Mucosa of rectum (tissue), 2 donors: Measurements from ENCODE around the gene TACR2.

Experiments used
- H3K27ac ChIP-seq, 2 donors: one replicate each; pipeline ENCODE4 v1.7.0; 2013; ENCODE audit warnings: inconsistent platforms in 2 of 2, low read depth in 2 of 2, low read length in 2 of 2
- H3K27me3 ChIP-seq, 2 donors: one replicate each; pipeline ENCODE4 v1.7.0; 2013; ENCODE audit warnings: low read length in 2 of 2; ENCODE audit not compliant: control insufficient read depth in 2 of 2, insufficient read depth in 2 of 2
- H3K36me3 ChIP-seq, 2 donors: one replicate each; pipeline ENCODE4 v1.7.0; 2013; ENCODE audit warnings: low read length in 2 of 2; ENCODE audit not compliant: control insufficient read depth in 2 of 2, insufficient read depth in 2 of 2
- H3K4me1 ChIP-seq, 2 donors: one replicate each; pipeline ENCODE4 v1.7.0; 2013; ENCODE audit warnings: low read length in 2 of 2, mild to moderate bottlenecking in 1 of 2; ENCODE audit not compliant: control insufficient read depth in 2 of 2, insufficient read depth in 2 of 2
- H3K4me3 ChIP-seq, 2 donors: one replicate each; pipeline ENCODE4 v1.7.0; 2013; ENCODE audit warnings: low read length in 2 of 2
- H3K9ac ChIP-seq, 2 donors: one replicate each; pipeline ENCODE4 v1.7.0; 2013; ENCODE audit warnings: low read length in 2 of 2, low read depth in 1 of 2, mild to moderate bottlenecking in 1 of 2
- H3K9me3 ChIP-seq, 2 donors: one replicate each; pipeline ENCODE4 v1.7.0; 2013; ENCODE audit warnings: low read length in 2 of 2; ENCODE audit not compliant: control insufficient read depth in 2 of 2
- donor health status: healthy.
- donor health status: Normal muscosa, but diverticular disease.

TACR2 gene

DNA sequence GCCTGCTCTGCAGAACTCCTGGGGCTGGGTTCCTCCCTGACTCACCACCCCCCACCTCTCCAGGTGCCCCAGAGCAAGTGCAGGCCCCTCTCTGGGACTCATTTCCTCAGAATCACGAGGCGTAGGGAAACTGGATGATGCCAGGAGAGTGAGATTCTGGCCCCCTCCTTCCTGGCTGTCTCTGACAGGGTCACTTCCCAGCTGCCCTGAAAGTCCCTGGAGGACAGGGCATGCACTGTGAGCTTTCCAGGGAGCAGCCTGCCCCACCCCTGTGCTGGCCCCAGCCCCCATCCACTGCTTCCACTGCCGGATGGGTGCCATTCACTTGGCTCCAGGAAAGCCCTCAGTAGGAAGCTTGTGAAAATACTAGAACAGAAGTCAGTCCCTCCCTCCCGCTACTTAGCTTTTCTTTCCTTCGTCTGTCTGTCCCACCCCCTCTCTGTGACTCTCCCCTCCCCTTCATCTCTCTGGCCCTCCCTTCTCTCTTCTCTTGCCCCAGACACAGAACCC is 10.4 kb downstream of the TACR2 start:
- peaks cover 7 to 9% of the 10 kb centered on the region in 2 donors for H3K4me1 ChIP-seq
- no peaks in the 10 kb centered on the region for H3K9me3 ChIP-seq
- peak overlapping the region in 1 of 2 donors; percentile 16 for H3K9ac ChIP-seq
- H3K36me3 ChIP-seq = peaks cover 1 to 8% of the 10 kb centered on the region in 2 donors
- H3K27me3 ChIP-seq = no peaks in the 10 kb centered on the region
- peak overlapping the region; percentile 8 to 9 for H3K27ac ChIP-seq
- H3K4me3 ChIP-seq = no peak overlapping the region

DNA sequence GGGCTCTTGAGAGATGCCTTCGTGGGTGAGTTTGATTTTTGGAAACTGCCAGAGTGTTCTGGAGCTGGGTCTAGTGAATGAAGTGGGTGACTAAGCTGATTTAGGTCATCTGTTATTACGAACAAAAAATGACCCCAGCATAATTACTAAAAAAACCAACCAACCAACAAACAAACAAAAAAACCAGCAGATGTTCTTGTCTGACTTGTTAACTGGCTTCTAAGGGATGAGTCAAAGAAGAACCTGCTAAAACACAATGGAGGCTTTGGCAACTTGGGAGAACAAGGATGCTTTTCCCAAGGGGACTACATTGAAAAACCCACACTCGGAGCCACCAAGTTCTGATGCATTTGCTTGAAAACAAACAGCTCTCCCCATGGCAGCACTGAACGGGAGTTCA is 11.5 kb downstream of the TACR2 start:
- no peak overlapping the region for H3K27ac ChIP-seq
- H3K27me3 ChIP-seq = no peaks in the 10 kb centered on the region
- H3K4me1 ChIP-seq = peaks cover 7 to 9% of the 10 kb centered on the region in 2 donors
- H3K4me3 ChIP-seq = no peak overlapping the region
- peaks cover 10 to 14% of the 10 kb centered on the region in 2 donors for H3K36me3 ChIP-seq
- H3K9me3 ChIP-seq = no peaks in the 10 kb centered on the region
- no peak overlapping the region for H3K9ac ChIP-seq

DNA sequence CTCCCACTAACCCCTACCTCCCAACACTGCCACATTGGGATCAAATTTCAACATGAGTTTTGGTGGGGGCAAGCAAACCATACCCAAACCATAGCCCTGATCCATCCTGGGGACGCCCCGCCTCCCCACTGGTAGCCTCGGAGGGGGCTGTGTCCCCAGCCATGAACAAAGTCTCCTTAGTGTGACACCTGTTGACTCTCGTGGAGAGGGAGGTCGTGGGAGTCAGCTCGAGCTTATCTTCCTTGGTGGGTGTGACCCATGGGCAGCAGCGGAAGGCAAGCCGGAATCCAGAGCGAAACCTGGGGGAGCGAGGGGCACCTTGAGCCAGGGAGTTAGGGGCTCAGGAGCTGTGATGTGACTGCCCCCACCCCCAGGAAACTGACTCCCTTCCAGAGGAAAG is 11.9 kb downstream of the TACR2 start:
- Histone ChIP-seq H3K9ac (no peak overlapping the region), H3K9me3 (no peaks in the 10 kb centered on the region), H3K4me3 (no peak overlapping the region), H3K27ac (no peak overlapping the region), H3K36me3 (peaks cover 12 to 16% of the 10 kb centered on the region in 2 donors), H3K4me1 (peaks cover 7 to 9% of the 10 kb centered on the region in 2 donors), H3K27me3 (no peaks in the 10 kb centered on the region)

DNA sequence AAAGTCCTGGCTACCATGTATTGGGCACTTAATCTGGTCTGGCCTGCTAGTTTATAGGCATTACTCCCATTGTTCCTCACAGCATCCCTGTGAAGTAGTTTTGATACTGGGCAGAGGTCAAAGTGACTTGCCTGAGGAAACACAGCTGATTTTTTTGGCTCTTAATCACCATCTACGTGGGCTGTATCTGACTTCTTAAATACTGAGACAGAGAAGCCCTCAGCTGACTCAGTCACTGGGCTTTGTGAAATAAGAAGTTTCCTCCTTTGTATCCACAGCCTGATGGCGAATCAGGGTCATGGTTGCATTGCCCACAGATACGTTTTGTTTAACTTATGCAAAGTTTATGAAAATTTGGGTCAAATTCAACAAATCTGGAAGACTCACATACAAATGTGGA is 13.2 kb downstream of the TACR2 start:
- no peaks in the 10 kb centered on the region for H3K27me3 ChIP-seq
- no peak overlapping the region for H3K9ac ChIP-seq
- H3K4me1 ChIP-seq = peaks cover 3% of the 10 kb centered on the region in 2 donors
- H3K4me3 ChIP-seq = no peak overlapping the region
- no peaks in the 10 kb centered on the region for H3K9me3 ChIP-seq
- H3K27ac ChIP-seq = no peak overlapping the region
- H3K36me3 ChIP-seq = peaks cover 22 to 25% of the 10 kb centered on the region in 2 donors

DNA sequence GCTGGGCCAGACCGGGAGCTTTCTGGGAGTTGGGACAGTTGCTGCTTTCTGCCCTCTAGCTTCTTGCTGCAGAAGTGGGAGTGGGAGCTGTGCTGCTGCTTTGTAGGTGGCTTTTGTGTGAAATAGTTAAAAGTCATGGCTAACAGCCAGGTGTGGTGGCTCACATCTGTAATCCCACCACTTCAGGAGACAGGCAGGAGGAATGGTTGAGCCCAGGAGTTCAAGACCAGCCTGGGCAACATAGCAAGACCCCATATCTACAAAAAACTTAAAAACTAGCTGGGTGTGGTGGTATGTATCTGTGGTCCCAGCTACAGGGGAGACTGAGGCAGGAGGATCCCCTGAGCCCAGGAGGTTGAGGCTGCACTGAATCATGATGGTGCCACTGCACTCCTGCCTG is 13.7 kb downstream of the TACR2 start:
- Histone ChIP-seq H3K4me1 (peaks cover 1 to 3% of the 10 kb centered on the region in 2 donors), H3K9ac (no peak overlapping the region), H3K9me3 (no peaks in the 10 kb centered on the region), H3K27ac (no peak overlapping the region), H3K36me3 (peaks cover 26 to 29% of the 10 kb centered on the region in 2 donors), H3K27me3 (no peaks in the 10 kb centered on the region), H3K4me3 (no peak overlapping the region)

DNA sequence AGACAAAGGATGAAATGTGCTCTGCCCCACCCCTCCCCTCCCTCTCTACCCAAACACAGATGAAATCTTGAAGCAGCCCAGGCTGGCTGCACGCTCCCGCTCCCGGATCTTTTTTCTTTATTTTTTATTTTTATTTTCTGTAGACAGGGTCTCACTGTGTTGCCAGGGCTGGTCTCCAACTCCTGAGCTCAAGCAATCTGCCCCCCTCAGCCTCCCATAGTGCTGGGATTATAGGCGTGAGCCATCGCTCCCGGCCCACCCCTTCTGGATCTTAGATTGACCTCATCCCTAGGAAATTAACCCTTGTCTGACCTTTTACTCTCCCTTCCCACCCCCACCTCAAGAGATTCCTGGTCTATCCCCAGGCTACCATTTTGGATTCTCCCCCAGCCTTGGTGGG is 14.3 kb downstream of the TACR2 start:
- H3K36me3 ChIP-seq = peaks cover 29% of the 10 kb centered on the region in 2 donors
- H3K9ac ChIP-seq = no peak overlapping the region
- peaks cover 0 to 3% of the 10 kb centered on the region in 2 donors for H3K4me1 ChIP-seq
- H3K27me3 ChIP-seq = no peaks in the 10 kb centered on the region
- H3K27ac ChIP-seq = no peak overlapping the region
- no peaks in the 10 kb centered on the region for H3K9me3 ChIP-seq
- H3K4me3 ChIP-seq = no peak overlapping the region

DNA sequence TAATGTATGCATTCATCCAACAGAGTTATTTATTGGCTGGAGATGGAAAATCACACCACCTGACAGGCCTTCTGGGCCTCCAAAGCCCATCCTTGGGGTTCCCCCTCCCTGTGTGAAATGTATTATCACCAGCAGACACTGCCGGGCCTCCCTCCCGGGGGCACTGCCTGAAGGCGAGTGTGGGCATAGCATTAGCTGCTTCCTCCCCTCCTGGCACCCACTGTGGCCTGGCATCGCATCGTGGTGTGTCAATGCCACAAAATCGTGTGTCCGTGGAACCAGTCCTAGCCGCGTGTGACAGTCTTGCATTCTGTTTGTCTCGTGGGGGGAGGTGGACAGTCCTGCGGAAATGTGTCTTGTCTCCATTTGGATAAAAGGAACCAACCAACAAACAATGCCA is 15.3 kb downstream of the TACR2 start:
- Histone ChIP-seq H3K9ac (no peak overlapping the region), H3K9me3 (no peaks in the 10 kb centered on the region), H3K36me3 (peaks cover 29 to 34% of the 10 kb centered on the region in 2 donors), H3K4me3 (no peak overlapping the region), H3K27me3 (no peaks in the 10 kb centered on the region), H3K27ac (no peak overlapping the region), H3K4me1 (peaks cover 0 to 3% of the 10 kb centered on the region in 2 donors)

DNA sequence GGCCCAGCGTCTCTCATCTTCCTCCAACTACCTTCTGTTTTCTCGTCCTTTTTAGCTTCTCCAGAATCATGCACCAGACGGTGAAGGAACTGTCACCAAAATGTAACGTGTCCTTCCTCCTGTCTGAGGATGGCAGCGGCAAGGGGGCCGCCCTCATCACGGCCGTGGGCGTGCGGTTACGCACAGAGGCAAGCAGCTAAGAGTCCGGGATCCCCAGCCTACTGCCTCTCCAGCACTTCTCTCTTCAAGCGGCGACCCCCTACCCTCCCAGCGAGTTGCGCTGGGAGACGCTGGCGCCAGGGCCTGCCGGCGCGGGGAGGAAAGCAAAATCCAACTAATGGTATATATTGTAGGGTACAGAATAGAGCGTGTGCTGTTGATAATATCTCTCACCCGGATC is 15.8 kb downstream of the TACR2 start:
- Histone ChIP-seq H3K4me3 (no peak overlapping the region), H3K27me3 (no peaks in the 10 kb centered on the region), H3K36me3 (peaks cover 29 to 34% of the 10 kb centered on the region in 2 donors), H3K9me3 (no peaks in the 10 kb centered on the region), H3K9ac (no peak overlapping the region), H3K4me1 (no peaks in the 10 kb centered on the region), H3K27ac (no peak overlapping the region)

DNA sequence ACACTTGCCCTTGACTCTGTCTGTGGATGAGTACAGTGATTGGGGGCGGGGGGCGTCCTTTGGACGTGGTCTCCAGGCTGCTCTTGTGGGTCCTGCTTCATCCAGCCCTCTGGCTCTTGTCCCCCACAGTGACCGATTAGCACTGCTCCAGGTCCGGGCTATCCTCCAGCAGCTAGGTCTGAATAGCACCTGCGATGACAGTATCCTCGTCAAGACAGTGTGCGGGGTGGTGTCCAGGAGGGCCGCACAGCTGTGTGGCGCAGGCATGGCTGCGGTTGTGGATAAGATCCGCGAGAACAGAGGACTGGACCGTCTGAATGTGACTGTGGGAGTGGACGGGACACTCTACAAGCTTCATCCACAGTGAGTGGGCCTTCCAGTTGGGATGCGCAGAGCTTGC is 18.3 kb downstream of the TACR2 start:
- no peak overlapping the region for H3K27ac ChIP-seq
- H3K4me3 ChIP-seq = no peak overlapping the region
- H3K9ac ChIP-seq = no peak overlapping the region
- H3K36me3 ChIP-seq = peaks cover 41 to 42% of the 10 kb centered on the region in 2 donors
- H3K27me3 ChIP-seq = no peaks in the 10 kb centered on the region
- no peaks in the 10 kb centered on the region for H3K4me1 ChIP-seq
- H3K9me3 ChIP-seq = no peaks in the 10 kb centered on the region

DNA sequence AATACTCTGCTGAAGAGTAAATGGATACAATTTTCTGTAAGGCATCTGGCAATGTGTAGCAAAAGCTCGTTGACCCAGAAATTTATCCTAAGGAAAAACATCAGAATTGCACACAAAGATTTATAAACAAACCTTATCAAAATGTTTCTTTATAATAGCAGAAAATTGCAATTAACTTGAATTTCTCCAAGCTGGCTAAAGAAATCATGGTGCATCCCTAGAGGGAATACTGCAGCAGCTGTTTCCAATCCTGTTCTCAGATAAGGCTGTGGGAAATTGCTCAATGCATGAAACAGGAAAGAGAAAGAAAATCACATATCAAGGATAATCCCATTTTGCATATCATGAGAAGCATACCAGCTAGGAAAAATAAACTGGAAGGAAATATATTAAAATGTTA is 18.7 kb downstream of the TACR2 start:
- Histone ChIP-seq H3K27me3 (no peaks in the 10 kb centered on the region), H3K36me3 (peaks cover 39 to 41% of the 10 kb centered on the region in 2 donors), H3K9ac (no peak overlapping the region), H3K27ac (no peak overlapping the region), H3K9me3 (no peaks in the 10 kb centered on the region), H3K4me1 (no peaks in the 10 kb centered on the region), H3K4me3 (no peak overlapping the region)

DNA sequence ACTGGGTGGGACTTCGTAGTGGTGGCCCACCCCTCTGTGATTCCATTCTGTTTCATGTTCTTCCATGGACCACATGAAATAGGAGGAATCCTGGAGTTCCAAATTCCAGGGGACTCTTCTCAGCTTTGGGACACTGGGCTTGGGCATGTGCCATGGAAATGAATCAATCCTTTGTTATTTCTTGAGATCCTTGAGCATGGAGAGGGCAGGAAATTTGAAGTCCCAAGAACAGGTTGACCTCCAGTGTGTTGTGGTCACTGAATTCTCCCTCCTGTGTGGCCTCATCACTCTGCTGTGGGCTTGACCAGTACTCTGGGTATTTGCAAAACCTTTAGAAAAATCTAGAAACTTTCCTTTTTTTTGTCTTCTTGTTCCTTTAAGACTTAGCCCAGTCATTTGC is 22.7 kb downstream of the TACR2 start:
- no peaks in the 10 kb centered on the region for H3K9me3 ChIP-seq
- H3K4me1 ChIP-seq = no peaks in the 10 kb centered on the region
- no peak overlapping the region for H3K9ac ChIP-seq
- no peaks in the 10 kb centered on the region for H3K27me3 ChIP-seq
- H3K27ac ChIP-seq = no peak overlapping the region
- no peak overlapping the region for H3K4me3 ChIP-seq
- H3K36me3 ChIP-seq = peaks cover 32 to 39% of the 10 kb centered on the region in 2 donors
